ENCODE results near the gene SLC17A9. TPM values are rescaled to one million over a fixed set of nuclear protein-coding genes. Genes with fewer than 3 reads are reported as not detected.

SLC17A9 gene
- total and polyA plus RNA-seq, 2 experiments from 2014 or later: 32.0 to 39.3 TPM

DNA sequence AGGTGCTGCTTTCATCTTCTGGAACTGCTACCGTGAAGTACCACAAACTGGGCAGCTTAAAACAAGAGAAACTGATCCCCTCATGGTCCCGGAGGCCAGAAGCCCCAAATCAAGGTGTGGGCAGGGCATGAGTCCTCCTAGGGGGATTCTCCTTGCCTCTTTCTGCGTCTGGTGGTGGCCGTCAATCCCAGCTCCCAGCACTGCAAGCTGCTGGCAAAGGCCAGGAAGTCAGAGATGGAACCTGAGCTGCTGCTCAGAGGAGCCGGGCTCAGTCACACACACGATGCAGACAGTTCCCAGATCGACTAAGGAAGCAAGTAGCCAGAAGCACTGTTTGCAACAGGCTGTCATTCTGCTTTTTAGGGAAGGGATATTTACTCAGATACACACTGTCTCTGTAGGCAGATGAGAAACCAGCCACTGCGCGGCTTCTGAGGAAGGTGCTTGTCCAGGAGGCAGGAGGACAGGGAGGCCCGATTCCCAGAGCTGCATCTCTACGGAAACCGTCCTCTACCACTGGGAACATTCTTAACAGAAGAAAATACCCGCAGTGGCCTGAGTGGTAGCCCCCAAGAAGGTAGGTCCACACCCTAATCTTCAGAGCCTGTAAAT is 38.8 kb downstream of the SLC17A9 start (continued):
- TF ChIP-seq NANOG (IDR thresholded peaks at IDR 0.05; ENCODE audit: borderline replicate concordance): no peak
- no peak for TF ChIP-seq STAT1 (IDR thresholded peaks at IDR 0.05; ENCODE audit: unreplicated experiment)
- TF ChIP-seq, protein P1, sequence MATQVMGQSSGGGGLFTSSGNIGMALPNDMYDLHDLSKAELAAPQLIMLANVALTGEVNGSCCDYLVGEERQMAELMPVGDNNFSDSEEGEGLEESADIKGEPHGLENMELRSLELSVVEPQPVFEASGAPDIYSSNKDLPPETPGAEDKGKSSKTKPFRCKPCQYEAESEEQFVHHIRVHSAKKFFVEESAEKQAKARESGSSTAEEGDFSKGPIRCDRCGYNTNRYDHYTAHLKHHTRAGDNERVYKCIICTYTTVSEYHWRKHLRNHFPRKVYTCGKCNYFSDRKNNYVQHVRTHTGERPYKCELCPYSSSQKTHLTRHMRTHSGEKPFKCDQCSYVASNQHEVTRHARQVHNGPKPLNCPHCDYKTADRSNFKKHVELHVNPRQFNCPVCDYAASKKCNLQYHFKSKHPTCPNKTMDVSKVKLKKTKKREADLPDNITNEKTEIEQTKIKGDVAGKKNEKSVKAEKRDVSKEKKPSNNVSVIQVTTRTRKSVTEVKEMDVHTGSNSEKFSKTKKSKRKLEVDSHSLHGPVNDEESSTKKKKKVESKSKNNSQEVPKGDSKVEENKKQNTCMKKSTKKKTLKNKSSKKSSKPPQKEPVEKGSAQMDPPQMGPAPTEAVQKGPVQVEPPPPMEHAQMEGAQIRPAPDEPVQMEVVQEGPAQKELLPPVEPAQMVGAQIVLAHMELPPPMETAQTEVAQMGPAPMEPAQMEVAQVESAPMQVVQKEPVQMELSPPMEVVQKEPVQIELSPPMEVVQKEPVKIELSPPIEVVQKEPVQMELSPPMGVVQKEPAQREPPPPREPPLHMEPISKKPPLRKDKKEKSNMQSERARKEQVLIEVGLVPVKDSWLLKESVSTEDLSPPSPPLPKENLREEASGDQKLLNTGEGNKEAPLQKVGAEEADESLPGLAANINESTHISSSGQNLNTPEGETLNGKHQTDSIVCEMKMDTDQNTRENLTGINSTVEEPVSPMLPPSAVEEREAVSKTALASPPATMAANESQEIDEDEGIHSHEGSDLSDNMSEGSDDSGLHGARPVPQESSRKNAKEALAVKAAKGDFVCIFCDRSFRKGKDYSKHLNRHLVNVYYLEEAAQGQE (IDR thresholded peaks at IDR 0.05; ENCODE audit: unreplicated experiment): no peak
- TF ChIP-seq EZH2 (IDR thresholded peaks at IDR 0.05; ENCODE audit: low read depth, unreplicated experiment): no peak
- TF ChIP-seq, protein P2, sequence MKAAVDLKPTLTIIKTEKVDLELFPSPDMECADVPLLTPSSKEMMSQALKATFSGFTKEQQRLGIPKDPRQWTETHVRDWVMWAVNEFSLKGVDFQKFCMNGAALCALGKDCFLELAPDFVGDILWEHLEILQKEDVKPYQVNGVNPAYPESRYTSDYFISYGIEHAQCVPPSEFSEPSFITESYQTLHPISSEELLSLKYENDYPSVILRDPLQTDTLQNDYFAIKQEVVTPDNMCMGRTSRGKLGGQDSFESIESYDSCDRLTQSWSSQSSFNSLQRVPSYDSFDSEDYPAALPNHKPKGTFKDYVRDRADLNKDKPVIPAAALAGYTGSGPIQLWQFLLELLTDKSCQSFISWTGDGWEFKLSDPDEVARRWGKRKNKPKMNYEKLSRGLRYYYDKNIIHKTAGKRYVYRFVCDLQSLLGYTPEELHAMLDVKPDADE (IDR thresholded peaks at IDR 0.05): no peak
- TF ChIP-seq JUNB (IDR thresholded peaks at IDR 0.05; ENCODE audit: unreplicated experiment): no peak
- TF ChIP-seq, protein P3, sequence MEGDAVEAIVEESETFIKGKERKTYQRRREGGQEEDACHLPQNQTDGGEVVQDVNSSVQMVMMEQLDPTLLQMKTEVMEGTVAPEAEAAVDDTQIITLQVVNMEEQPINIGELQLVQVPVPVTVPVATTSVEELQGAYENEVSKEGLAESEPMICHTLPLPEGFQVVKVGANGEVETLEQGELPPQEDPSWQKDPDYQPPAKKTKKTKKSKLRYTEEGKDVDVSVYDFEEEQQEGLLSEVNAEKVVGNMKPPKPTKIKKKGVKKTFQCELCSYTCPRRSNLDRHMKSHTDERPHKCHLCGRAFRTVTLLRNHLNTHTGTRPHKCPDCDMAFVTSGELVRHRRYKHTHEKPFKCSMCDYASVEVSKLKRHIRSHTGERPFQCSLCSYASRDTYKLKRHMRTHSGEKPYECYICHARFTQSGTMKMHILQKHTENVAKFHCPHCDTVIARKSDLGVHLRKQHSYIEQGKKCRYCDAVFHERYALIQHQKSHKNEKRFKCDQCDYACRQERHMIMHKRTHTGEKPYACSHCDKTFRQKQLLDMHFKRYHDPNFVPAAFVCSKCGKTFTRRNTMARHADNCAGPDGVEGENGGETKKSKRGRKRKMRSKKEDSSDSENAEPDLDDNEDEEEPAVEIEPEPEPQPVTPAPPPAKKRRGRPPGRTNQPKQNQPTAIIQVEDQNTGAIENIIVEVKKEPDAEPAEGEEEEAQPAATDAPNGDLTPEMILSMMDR (conservative IDR thresholded peaks at IDR 0.05; ENCODE audit: low read depth in 2 of 2): no peak
- TF ChIP-seq ZNF331 (CRISPR knock-in tag; IDR thresholded peaks at IDR 0.05; ENCODE audit: low read depth): no peak

DNA sequence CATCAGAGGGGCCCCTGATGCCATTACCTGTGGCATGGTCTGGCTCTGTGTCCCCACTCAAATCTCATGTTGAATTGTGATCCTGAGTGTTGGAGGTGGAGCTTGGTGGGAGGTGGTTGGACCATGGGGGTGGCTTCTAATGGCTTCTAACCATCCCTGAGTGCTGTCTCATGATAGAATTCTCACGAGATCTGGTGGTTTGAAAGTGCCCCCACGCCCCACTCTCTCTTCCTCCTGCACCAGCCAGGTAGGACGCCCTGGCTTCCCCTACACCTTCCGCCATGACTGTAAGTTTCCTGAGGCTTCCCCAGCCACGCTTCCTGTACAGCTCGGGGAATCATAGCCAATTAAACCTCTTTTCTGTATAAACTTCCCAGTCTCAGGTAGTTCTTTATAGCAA is 39.4 kb downstream of the SLC17A9 start:
- Histone ChIP-seq H3K36me3 (ENCODE audit: insufficient read depth) (no peaks in the 10 kb centered on the region), H4K20me1 (replicated peaks; ENCODE audit: insufficient read depth) (no peaks in the 10 kb centered on the region), H2AFZ (no peak overlapping the region), H3K4me3 (no peak overlapping the region), H3K79me2 (replicated peaks; ENCODE audit: insufficient read depth) (no peaks in the 10 kb centered on the region), H3K4me2 (no peak overlapping the region), H3K27ac (ENCODE audit: low read depth) (no peak overlapping the region), H3K4me1 (ENCODE audit: insufficient read depth) (peaks cover 13% of the 10 kb centered on the region), H3K27me3 (ENCODE audit: insufficient read depth) (no peaks in the 10 kb centered on the region), H3K9me2 (ENCODE audit: insufficient read depth) (no peaks in the 10 kb centered on the region), H3F3A (replicated peaks; ENCODE audit: low read depth) (0 out of 2 replicates have a peak, but pooled peaks cover 13% of the 10 kb centered on the region)
- Mint-ChIP-seq H3K27ac (no peak overlapping the region), H3K4me1 (peaks cover 19% of the 10 kb centered on the region), H3K27me3 (ENCODE audit: insufficient read depth, low read depth, poor library complexity) (peaks cover 19% of the 10 kb centered on the region), H3K4me3 (no peak overlapping the region), H3K36me3 (ENCODE audit: low read depth) (no peaks in the 10 kb centered on the region), H3K9me3 (no peaks in the 10 kb centered on the region)
- no peak for ATAC-seq
- no peak for DNase-seq (ENCODE audit: low spot score)
- TF ChIP-seq, protein P4, sequence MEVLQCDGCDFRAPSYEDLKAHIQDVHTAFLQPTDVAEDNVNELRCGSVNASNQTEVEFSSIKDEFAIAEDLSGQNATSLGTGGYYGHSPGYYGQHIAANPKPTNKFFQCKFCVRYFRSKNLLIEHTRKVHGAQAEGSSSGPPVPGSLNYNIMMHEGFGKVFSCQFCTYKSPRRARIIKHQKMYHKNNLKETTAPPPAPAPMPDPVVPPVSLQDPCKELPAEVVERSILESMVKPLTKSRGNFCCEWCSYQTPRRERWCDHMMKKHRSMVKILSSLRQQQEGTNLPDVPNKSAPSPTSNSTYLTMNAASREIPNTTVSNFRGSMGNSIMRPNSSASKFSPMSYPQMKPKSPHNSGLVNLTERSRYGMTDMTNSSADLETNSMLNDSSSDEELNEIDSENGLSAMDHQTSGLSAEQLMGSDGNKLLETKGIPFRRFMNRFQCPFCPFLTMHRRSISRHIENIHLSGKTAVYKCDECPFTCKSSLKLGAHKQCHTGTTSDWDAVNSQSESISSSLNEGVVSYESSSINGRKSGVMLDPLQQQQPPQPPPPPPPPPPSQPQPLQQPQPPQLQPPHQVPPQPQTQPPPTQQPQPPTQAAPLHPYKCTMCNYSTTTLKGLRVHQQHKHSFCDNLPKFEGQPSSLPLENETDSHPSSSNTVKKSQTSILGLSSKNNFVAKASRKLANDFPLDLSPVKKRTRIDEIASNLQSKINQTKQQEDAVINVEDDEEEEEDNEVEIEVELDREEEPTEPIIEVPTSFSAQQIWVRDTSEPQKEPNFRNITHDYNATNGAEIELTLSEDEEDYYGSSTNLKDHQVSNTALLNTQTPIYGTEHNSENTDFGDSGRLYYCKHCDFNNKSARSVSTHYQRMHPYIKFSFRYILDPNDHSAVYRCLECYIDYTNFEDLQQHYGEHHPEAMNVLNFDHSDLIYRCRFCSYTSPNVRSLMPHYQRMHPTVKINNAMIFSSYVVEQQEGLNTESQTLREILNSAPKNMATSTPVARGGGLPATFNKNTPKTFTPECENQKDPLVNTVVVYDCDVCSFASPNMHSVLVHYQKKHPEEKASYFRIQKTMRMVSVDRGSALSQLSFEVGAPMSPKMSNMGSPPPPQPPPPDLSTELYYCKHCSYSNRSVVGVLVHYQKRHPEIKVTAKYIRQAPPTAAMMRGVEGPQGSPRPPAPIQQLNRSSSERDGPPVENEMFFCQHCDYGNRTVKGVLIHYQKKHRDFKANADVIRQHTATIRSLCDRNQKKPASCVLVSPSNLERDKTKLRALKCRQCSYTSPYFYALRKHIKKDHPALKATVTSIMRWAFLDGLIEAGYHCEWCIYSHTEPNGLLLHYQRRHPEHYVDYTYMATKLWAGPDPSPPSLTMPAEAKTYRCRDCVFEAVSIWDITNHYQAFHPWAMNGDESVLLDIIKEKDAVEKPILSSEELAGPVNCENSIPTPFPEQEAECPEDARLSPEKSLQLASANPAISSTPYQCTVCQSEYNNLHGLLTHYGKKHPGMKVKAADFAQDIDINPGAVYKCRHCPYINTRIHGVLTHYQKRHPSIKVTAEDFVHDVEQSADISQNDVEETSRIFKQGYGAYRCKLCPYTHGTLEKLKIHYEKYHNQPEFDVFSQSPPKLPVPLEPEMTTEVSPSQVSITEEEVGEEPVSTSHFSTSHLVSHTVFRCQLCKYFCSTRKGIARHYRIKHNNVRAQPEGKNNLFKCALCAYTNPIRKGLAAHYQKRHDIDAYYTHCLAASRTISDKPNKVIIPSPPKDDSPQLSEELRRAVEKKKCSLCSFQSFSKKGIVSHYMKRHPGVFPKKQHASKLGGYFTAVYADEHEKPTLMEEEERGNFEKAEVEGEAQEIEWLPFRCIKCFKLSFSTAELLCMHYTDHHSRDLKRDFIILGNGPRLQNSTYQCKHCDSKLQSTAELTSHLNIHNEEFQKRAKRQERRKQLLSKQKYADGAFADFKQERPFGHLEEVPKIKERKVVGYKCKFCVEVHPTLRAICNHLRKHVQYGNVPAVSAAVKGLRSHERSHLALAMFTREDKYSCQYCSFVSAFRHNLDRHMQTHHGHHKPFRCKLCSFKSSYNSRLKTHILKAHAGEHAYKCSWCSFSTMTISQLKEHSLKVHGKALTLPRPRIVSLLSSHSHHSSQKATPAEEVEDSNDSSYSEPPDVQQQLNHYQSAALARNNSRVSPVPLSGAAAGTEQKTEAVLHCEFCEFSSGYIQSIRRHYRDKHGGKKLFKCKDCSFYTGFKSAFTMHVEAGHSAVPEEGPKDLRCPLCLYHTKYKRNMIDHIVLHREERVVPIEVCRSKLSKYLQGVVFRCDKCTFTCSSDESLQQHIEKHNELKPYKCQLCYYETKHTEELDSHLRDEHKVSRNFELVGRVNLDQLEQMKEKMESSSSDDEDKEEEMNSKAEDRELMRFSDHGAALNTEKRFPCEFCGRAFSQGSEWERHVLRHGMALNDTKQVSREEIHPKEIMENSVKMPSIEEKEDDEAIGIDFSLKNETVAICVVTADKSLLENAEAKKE (CRISPR knock-in tag; IDR thresholded peaks at IDR 0.05): no peak
- no peak for TF ChIP-seq POLR2AphosphoS5 (IDR thresholded peaks at IDR 0.05; ENCODE audit: low read depth)
- TF ChIP-seq, protein P3 (conservative IDR thresholded peaks at IDR 0.05; ENCODE audit: low read depth in 2 of 2): no peak
